Neural progenitor cell (in vitro differentiated cells): ENCODE results near the gene NQO2. TPM values are rescaled to one million over a fixed set of nuclear protein-coding genes. Genes with fewer than 3 reads are reported as not detected.
"Not testable (repeated sequence)": the region's sequence is repeated elsewhere in the genome, so short reads cannot be mapped to it uniquely, and the experiment has no call there.

Experiments used
- DNase-seq: peaks from one replicate; pipeline ENCODE4 v3.0.0-alpha.2; 2016; ENCODE audit warnings: low spot score
- H2AFZ ChIP-seq: fragments of 200-600 bp; sonication (generic); replicated peaks from 2 replicates; pipeline ENCODE4 v1.6.1; 2016; ENCODE audit warnings: antibody characterized with exemption
- H3F3A ChIP-seq: fragments of 200-600 bp; sonication (generic); 2 replicates; pipeline ENCODE4 v1.6.1; 2016; ENCODE audit warnings: antibody characterized with exemption, low read depth
- H3K27ac ChIP-seq: fragments of 200-600 bp; sonication (generic); 2 replicates; pipeline ENCODE4 v1.5.1; 2016; ENCODE audit warnings: mild to moderate bottlenecking
- H3K27me3 ChIP-seq: fragments of 200-600 bp; sonication (generic); 2 replicates; pipeline ENCODE4 v1.6.1; 2016; ENCODE audit warnings: mild to moderate bottlenecking, moderate library complexity
- H3K36me3 ChIP-seq: fragments of 200-600 bp; sonication (generic); 2 replicates; pipeline ENCODE4 v1.5.1; 2016
- H3K4me1 ChIP-seq: fragments of 200-600 bp; sonication (generic); 2 replicates; pipeline ENCODE4 v1.6.1; 2016; ENCODE audit warnings: mixed run types
- H3K4me2 ChIP-seq: fragments of 200-600 bp; sonication (generic); 2 replicates; pipeline ENCODE4 v1.6.1; 2016
- H3K4me3 ChIP-seq: fragments of 200-600 bp; sonication (generic); 2 replicates; pipeline ENCODE4 v1.5.1; 2016
- H3K79me2 ChIP-seq: fragments of 200-600 bp; sonication (generic); 2 replicates; pipeline ENCODE4 v1.6.1; 2016; ENCODE audit warnings: low read depth
- H3K9ac ChIP-seq: fragments of 200-600 bp; sonication (generic); 2 replicates; pipeline ENCODE4 v1.6.1; 2016
- H3K9me3 ChIP-seq: fragments of 200-600 bp; sonication (generic); 2 replicates; pipeline ENCODE4 v1.5.1; 2016; ENCODE audit warnings: low read depth
- H4K20me1 ChIP-seq: fragments of 200-600 bp; sonication (generic); 2 replicates; pipeline ENCODE4 v1.6.1; 2016; ENCODE audit warnings: low read depth
- H3K27ac Mint-ChIP-seq: 3 replicates; pipeline ENCODE4 v1.8.0; 2021; ENCODE audit warnings: mixed read lengths
- H3K27me3 Mint-ChIP-seq: 2 replicates; pipeline ENCODE4 v1.8.0; 2022; ENCODE audit warnings: low read depth, mild to moderate bottlenecking, inconsistent platforms, moderate library complexity, mixed read lengths; ENCODE audit not compliant: insufficient read depth
- H3K36me3 Mint-ChIP-seq: 3 replicates; pipeline ENCODE4 v1.8.0; 2021; ENCODE audit warnings: mixed read lengths
- H3K4me1 Mint-ChIP-seq: 3 replicates; pipeline ENCODE4 v1.8.0; 2021; ENCODE audit warnings: mixed read lengths
- H3K4me3 Mint-ChIP-seq: 3 replicates; pipeline ENCODE4 v1.8.0; 2021; ENCODE audit warnings: mild to moderate bottlenecking, moderate library complexity, mixed read lengths
- H3K9me3 Mint-ChIP-seq: 3 replicates; pipeline ENCODE4 v1.8.0; 2020; ENCODE audit warnings: mixed read lengths
- EZH2 ChIP-seq: fragments of 200-600 bp; sonication (generic); IDR thresholded peaks from 2 replicates; pipeline ENCODE4 v1.6.1; 2017; ENCODE audit warnings: antibody characterized with exemption, mild to moderate bottlenecking, moderate library complexity
- EZH2phosphoT487 ChIP-seq: fragments of 200-600 bp; sonication (generic); IDR thresholded peaks from 2 replicates; pipeline ENCODE4 v1.6.1; 2017; ENCODE audit warnings: antibody characterized with exemption
- total RNA-seq: library from RNA; depleted of rRNA; stranded (reverse); fragments of >200 nt; gene quantifications from 2 replicates; pipeline ENCODE4 v1.2.3, GENCODE V29; 2015; ENCODE audit warnings: low replicate concordance
- TF ChIP-seq, protein P1 (sequence below): fragments of 200-600 bp; sonication (generic); IDR thresholded peaks from 2 replicates; pipeline ENCODE4 v1.5.1; 2017; ENCODE audit warnings: antibody characterized with exemption, mild to moderate bottlenecking

Gene NQO2
- total RNA-seq, 1 donor from 2014 or later: 19.5 TPM

DNA sequence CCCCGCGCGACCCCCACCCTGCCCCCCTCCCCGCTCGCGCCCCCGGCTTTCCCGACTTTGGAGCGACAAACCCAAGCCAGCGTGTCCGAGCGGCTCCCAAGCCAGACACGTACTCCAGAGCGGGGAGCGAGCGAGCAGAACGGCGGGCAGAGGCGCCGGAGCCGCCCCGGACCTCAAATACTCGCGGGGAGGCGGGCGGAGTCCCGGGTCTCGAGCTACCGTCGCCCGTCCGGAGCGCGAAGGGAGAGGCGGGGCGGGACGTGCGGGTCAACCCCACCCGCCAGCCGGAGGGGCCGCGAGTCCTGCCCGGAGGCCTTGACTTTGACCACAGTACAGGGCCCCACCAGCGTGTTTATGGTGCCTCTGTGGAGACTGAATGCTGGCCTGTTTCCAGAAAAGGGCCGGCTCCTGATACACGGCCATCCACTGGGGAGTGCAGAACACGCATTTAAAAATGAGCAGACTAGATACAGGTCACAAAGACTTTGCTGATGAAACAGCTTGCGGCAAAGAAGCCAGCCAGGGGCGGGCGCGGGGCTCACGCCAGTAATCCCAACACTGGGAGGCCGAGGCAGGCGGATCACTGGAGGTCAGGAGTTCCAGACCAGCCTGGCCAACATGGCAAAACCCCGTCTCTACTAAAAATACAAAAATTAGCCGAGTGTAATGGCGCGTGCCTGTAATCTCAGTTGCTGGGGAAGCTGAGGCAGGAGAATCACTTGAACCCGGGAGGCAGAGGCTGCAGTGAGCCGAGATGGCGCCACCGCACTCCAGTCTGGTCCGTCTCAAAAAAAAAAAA, 28.1 kb upstream of the NQO2 start, which contains the start of gene SERPINB6:
Gene SERPINB6 (minus strand): TSS at position 148 of the 799 bp plus-strand sequence. CDS start 12,235 bp downstream, outside the sequence.
- Mint-ChIP-seq H3K4me3 (peak within 1 kb of the TSS; percentile 88), H3K27ac (peak within 1 kb of the TSS; percentile 88), H3K9me3 (peaks cover 2% of the 10 kb centered on the region), H3K27me3 (peaks cover 17% of the 10 kb centered on the region), H3K36me3 (peaks cover 1% of the 10 kb centered on the region), H3K4me1 (peaks cover 41% of the 10 kb centered on the region)
- Histone ChIP-seq H3K4me3 (peak within 1 kb of the TSS; percentile 63), H3K9ac (no peak within 1 kb of the TSS), H3K27me3 (peaks cover 36% of the 10 kb centered on the region), H3K36me3 (no peaks in the 10 kb centered on the region), H3K27ac (no peak within 1 kb of the TSS), H3K9me3 (no peaks in the 10 kb centered on the region), H2AFZ (peak within 1 kb of the TSS; percentile 99), H4K20me1 (no peaks in the 10 kb centered on the region), H3K4me2 (peak within 1 kb of the TSS; percentile 94), H3F3A (peaks cover 29% of the 10 kb centered on the region), H3K79me2 (no peaks in the 10 kb centered on the region), H3K4me1 (peaks cover 19% of the 10 kb centered on the region)
- peak; percentile 73 for DNase-seq
- TF ChIP-seq EZH2phosphoT487 (peak; percentile 36), EZH2 (peak; percentile 33)
- TF ChIP-seq, protein P1, sequence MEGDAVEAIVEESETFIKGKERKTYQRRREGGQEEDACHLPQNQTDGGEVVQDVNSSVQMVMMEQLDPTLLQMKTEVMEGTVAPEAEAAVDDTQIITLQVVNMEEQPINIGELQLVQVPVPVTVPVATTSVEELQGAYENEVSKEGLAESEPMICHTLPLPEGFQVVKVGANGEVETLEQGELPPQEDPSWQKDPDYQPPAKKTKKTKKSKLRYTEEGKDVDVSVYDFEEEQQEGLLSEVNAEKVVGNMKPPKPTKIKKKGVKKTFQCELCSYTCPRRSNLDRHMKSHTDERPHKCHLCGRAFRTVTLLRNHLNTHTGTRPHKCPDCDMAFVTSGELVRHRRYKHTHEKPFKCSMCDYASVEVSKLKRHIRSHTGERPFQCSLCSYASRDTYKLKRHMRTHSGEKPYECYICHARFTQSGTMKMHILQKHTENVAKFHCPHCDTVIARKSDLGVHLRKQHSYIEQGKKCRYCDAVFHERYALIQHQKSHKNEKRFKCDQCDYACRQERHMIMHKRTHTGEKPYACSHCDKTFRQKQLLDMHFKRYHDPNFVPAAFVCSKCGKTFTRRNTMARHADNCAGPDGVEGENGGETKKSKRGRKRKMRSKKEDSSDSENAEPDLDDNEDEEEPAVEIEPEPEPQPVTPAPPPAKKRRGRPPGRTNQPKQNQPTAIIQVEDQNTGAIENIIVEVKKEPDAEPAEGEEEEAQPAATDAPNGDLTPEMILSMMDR: no peak

DNA sequence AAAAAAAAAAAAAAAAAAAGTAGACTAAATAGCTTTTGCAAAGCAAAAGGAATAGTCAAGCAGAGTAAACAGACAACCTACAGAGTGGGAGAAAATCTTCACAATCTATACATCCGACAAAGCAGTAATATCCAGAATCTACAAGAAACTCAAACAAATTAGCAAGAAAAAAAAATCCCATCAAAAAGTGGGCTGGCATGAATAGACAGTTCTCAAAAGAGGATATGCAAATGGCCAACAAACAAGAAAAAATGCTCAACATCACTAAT, 27.5 kb upstream of the NQO2 start:
- H4K20me1 ChIP-seq, DNase-seq, H3K36me3 ChIP-seq, H3K9me3 Mint-ChIP-seq, H3K27ac ChIP-seq, H3K9me3 ChIP-seq, H3K36me3 Mint-ChIP-seq, H3K9ac ChIP-seq, H2AFZ ChIP-seq, H3K79me2 ChIP-seq: not testable (repeated sequence)
- peak overlapping the region; percentile 87 for H3K4me3 Mint-ChIP-seq
- H3K27ac Mint-ChIP-seq: peak overlapping the region; percentile 26
- H3K4me1 ChIP-seq: peaks cover 19% of the 10 kb centered on the region
- peak overlapping the region; percentile 63 for H3K4me3 ChIP-seq
- H3K4me1 Mint-ChIP-seq: peaks cover 41% of the 10 kb centered on the region
- peaks cover 36% of the 10 kb centered on the region for H3K27me3 ChIP-seq
- peak overlapping the region; percentile 94 for H3K4me2 ChIP-seq
- H3K27me3 Mint-ChIP-seq: peaks cover 17% of the 10 kb centered on the region
- peaks cover 29% of the 10 kb centered on the region for H3F3A ChIP-seq

DNA sequence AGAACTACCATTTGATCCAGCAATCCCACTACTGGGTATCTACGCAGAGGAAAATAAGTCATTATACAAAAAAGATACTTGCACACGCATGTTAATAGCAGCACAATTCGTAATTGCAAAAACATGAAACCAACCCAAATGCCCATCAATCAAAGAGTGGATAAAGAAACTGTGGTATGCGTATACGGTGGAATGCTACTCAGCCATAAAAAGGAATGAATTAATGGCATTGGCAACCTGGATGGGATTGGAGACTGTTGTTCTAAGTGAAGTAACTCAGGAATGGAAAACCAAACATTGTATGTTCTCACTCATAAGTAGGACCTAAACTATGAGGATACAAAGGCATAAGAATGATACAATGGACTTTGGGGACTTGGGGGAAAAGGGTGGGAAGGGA, 27.0 kb upstream of the NQO2 start:
- peak overlapping the region; percentile 87 for H3K4me3 Mint-ChIP-seq
- DNase-seq, H3K9ac ChIP-seq, H4K20me1 ChIP-seq, H3K9me3 ChIP-seq, H3K36me3 ChIP-seq, H3K27ac Mint-ChIP-seq, H3K36me3 Mint-ChIP-seq, H3K4me2 ChIP-seq, H3K79me2 ChIP-seq, H3K4me3 ChIP-seq, H3K27ac ChIP-seq, H3K9me3 Mint-ChIP-seq, H2AFZ ChIP-seq: not testable (repeated sequence)
- peaks cover 42% of the 10 kb centered on the region for H3K4me1 Mint-ChIP-seq
- H3K4me1 ChIP-seq: peaks cover 19% of the 10 kb centered on the region
- H3F3A ChIP-seq: peaks cover 29% of the 10 kb centered on the region
- H3K27me3 ChIP-seq: peaks cover 36% of the 10 kb centered on the region
- peaks cover 16% of the 10 kb centered on the region for H3K27me3 Mint-ChIP-seq

DNA sequence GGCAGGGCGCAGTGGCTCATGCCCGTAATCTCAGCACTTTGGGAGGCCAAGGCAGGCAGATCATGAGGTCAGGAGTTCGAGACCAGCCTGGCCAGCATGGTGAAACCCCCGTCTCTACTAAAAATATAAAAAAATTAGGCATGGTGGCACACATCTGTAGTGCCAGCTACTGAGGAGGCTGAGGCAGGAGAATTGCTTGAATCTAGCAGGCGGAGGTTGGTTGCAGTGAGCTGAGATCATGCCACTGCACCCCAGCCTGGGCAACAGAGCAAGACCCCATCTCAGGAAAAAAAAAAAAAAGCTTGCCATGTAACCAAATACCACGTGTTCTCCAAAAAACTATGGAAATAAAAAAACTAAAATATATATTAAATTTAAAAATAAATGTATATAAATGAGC, 26.5 kb upstream of the NQO2 start:
- not testable (repeated sequence) for H3K27ac Mint-ChIP-seq, H3K36me3 Mint-ChIP-seq, H3K4me3 Mint-ChIP-seq

DNA sequence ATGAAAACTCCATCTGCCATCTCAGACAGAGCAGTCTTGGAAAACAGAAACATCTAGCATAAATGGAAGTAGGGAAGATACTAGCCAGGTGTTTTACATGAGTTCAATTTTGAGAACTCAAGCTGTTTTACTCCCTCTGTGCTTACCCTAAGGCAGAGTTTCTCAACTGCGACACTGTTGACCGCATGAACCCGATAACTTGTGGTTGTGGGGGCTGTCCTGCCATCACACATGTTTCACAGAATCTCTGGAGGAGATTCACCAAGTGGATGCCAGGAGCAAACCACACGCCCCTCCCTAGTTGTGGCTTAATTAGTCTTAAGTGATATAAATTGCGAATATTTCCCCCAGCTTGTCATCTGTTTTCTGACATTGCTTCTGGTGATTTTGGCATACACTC, 26.0 kb upstream of the NQO2 start:
- peaks cover 1% of the 10 kb centered on the region for H3K36me3 Mint-ChIP-seq
- no peak overlapping the region for H3K4me3 ChIP-seq
- no peaks in the 10 kb centered on the region for H3K9me3 ChIP-seq
- peaks cover 26% of the 10 kb centered on the region for H3F3A ChIP-seq
- H3K27me3 Mint-ChIP-seq: peaks cover 15% of the 10 kb centered on the region
- peaks cover 2% of the 10 kb centered on the region for H3K9me3 Mint-ChIP-seq
- no peak overlapping the region for H3K27ac Mint-ChIP-seq
- no peaks in the 10 kb centered on the region for H3K79me2 ChIP-seq
- peak overlapping the region; percentile 62 for H3K4me3 Mint-ChIP-seq
- peaks cover 36% of the 10 kb centered on the region for H3K27me3 ChIP-seq
- no peak overlapping the region for H2AFZ ChIP-seq
- H3K9ac ChIP-seq: no peak overlapping the region
- H3K27ac ChIP-seq: no peak overlapping the region
- no peaks in the 10 kb centered on the region for H4K20me1 ChIP-seq
- H3K4me1 Mint-ChIP-seq: peaks cover 43% of the 10 kb centered on the region
- no peak overlapping the region for H3K4me2 ChIP-seq
- TF ChIP-seq, protein P1: no peak
- TF ChIP-seq EZH2 (no peak), EZH2phosphoT487 (no peak)
- no peak for DNase-seq
- H3K36me3 ChIP-seq: no peaks in the 10 kb centered on the region
- H3K4me1 ChIP-seq: peaks cover 18% of the 10 kb centered on the region

More for the DNA sequence above, 26.5 kb upstream of the NQO2 start:
- not testable (repeated sequence) for H3K36me3 ChIP-seq, H3K9me3 Mint-ChIP-seq, H3K4me2 ChIP-seq, H3K27ac ChIP-seq, H4K20me1 ChIP-seq, DNase-seq, H3K4me3 ChIP-seq, H2AFZ ChIP-seq, H3K79me2 ChIP-seq, H3K9ac ChIP-seq, H3K9me3 ChIP-seq
- H3K4me1 ChIP-seq: peaks cover 19% of the 10 kb centered on the region
- H3F3A ChIP-seq: peaks cover 29% of the 10 kb centered on the region
- peaks cover 44% of the 10 kb centered on the region for H3K4me1 Mint-ChIP-seq
- peaks cover 15% of the 10 kb centered on the region for H3K27me3 Mint-ChIP-seq
- H3K27me3 ChIP-seq: peaks cover 36% of the 10 kb centered on the region
